Measurements from ENCODE around the gene SYNE2.
"Not testable (repeated sequence)": the region's sequence is repeated elsewhere in the genome, so short reads cannot be mapped to it uniquely, and the experiment has no call there.

The SYNE2 gene

DNA sequence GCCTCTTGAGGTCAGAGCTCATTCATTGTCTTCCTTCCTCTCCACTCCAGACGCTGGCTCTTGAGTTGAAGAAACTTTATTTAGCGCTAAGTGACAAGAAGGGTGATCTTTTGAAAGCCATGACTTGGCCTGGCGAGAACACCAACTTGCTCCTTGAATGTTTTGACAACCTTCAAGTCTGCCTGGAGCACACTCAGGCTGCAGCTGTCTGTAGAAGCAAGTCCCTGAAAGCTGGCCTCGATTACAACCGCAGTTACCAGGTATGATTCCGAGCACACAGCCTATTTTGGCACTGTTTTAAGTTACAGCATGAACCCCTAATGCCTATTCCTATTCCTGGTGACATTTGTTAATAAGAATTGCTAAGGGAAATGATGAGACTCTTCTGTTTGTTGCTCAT lies 273.7 kb downstream of the SYNE2 start:
- DNase-seq (ENCODE audit: low spot score) = no peak

DNA sequence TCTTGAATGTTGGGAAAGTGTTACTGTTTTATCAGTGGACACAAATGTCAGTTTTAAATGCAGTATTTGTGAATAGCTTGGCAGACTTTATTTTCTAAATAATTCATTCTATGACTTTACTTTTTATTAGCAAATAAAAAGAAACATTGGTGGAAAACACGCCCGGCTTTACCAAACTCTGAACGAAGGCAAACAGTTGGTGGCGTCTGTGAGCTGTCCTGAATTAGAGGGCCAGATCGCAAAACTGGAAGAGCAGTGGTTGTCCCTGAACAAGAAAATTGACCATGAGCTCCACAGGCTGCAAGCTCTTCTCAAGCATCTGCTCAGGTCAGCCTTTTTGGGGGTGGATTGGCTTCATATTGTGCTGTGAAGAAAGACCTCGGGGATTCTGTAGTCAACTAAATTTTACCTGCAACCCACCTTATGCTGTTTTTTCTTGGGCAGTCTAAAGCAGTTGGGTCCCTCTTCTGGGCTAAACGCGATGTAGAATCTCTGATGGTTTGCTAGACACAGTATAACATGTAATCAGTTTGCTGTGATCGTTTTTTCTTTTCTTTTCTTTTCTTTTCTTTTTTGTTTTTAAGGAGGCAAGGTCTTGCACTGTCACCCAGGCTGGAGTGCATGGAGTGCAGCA lies 285.0 kb downstream of the SYNE2 start:
- DNase-seq (ENCODE audit: low spot score) = no peak

GRCh38 chr14:64147126-64147790 lies 294.5 kb downstream of the SYNE2 start:
- no peak for DNase-seq (ENCODE audit: low spot score)

GRCh38 chr14:64149921-64150320 lies 297.1 kb downstream of the SYNE2 start:
- DNase-seq (ENCODE audit: low spot score) = no peak

GRCh38 chr14:64158608-64159007 lies 305.8 kb downstream of the SYNE2 start:
- no peak for DNase-seq (ENCODE audit: low spot score)

DNA sequence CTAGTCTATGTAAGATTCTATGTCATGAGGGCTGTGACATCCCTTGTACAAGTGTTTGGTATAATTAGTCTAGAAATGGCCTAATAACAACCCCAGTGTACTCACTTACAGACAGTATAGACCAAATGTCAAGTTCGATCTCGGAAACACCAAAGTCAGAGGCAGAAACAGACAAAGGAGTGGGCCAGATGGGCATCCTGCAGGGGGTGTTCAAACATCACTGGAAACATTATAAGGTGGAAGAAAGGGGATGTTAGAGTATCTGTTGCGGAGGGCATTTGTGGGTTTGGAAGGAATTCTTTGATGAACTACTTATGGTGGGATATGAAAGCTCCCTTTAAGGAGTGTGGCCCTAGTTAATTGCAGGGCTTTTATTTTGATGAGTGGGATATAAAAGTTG lies 306.8 kb downstream of the SYNE2 start:
- no peak for DNase-seq (ENCODE audit: low spot score)

DNA sequence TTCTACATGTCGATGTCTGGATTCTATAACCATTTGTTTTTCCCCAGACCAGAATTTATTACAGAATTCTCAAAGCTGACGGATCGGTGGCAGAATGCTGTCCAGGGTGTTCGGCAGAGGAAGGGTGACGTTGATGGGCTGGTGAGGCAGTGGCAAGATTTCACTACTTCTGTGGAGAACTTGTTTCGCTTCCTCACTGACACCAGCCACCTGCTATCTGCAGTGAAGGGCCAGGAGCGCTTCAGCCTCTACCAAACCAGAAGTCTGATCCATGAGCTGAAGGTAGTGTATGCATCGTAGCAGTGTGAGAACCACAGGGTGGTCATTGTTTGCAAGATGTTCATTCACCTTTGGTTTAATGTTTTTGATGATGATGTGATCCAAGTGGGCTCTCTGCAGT lies 317.4 kb downstream of the SYNE2 start:
- DNase-seq (ENCODE audit: low spot score) = no peak

DNA sequence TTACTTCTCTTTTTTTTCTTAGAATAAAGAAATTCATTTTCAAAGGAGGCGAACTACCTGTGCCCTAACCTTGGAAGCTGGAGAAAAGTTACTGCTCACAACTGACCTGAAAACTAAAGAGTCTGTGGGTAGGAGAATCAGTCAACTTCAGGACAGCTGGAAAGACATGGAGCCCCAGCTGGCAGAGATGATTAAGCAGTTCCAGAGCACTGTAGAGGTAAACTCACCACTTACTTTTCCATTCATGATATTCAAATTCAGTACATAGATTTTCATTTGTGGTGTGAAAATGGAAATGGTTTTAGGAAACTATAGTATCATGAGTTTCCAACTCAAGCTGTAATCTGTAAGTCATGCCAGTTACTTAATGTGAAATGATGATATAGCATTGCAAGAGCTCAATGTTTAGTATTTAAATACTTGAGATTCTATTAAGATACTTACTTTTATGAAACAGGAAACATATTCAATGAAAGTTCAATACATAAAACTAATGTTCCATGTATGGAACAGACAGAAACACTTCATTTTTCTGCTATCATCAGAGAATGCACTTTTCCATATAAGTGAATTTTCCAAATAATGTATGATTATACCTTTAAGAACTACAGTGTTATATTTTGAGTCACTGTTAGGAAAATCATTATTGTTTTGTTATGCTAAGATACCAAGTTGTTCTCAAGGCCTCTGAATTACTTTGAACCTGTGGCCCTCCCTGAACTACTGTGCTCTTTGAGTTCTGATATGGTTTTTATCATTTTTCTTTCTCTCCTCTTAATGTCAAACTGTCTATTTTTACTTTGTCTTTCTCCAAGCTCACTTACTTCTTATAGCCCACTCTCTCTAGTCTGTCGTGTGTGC lies 322.3 kb downstream of the SYNE2 start:
- DNase-seq (ENCODE audit: low spot score) = no peak

GRCh38 chr14:64176330-64176729 lies 323.5 kb downstream of the SYNE2 start:
- no peak for DNase-seq (ENCODE audit: low spot score)

GRCh38 chr14:64178814-64179213 lies 326.0 kb downstream of the SYNE2 start:
- DNase-seq (ENCODE audit: low spot score) = no peak

DNA sequence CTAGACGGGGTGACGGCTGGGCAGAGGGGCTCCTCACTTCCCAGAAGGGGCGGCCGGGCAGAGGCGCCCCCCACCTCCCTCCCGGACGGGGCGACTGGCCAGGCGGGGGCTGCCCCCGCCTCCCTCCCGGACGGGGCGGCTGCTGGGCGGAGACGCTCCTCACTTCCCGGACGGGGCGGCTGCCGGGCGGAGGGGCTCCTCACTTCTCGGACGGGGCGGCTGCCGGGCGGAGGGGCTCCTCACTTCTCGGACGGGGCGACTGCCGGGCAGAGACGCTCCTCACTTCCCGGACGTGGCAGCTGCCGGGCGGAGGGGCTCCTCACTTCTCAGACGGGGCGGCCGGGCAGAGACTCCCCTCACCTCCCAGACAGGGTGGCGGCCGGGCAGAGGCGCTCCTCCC lies 330.1 kb downstream of the SYNE2 start:
- DNase-seq (ENCODE audit: low spot score) = not testable (repeated sequence)

DNA sequence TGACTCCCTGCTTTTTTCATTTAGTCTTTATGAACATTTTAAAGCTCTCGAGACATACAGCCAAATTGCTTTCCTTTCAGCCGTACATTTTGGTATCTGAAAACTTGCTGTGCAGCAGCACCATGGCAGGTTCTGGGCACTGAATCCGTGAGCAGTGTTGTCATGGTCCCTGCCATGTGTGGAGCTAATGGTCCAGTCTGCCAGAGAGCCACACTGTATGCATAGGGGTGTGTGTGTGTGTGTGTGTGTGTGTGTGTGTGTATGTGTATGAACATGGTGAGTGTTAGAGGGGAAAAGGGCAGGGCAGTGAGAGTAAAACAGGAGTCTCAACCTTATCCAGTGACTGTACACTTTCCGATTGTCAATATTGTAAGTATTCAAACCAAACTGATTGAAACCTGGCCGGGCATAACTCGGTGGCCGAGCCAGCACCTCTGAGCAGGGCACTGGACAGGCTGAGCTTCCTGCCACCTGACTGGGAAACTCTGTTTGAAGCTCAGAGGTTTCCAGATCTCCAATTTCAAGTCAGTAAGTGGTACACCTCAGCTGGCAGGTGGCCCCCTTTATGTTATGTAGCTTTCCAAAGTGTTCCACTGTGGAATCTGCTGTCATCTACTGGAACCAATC lies 331.4 kb downstream of the SYNE2 start:
- no peak for DNase-seq (ENCODE audit: low spot score)

GRCh38 chr14:64185184-64185583 lies 332.4 kb downstream of the SYNE2 start:
- no peak for DNase-seq (ENCODE audit: low spot score)

DNA sequence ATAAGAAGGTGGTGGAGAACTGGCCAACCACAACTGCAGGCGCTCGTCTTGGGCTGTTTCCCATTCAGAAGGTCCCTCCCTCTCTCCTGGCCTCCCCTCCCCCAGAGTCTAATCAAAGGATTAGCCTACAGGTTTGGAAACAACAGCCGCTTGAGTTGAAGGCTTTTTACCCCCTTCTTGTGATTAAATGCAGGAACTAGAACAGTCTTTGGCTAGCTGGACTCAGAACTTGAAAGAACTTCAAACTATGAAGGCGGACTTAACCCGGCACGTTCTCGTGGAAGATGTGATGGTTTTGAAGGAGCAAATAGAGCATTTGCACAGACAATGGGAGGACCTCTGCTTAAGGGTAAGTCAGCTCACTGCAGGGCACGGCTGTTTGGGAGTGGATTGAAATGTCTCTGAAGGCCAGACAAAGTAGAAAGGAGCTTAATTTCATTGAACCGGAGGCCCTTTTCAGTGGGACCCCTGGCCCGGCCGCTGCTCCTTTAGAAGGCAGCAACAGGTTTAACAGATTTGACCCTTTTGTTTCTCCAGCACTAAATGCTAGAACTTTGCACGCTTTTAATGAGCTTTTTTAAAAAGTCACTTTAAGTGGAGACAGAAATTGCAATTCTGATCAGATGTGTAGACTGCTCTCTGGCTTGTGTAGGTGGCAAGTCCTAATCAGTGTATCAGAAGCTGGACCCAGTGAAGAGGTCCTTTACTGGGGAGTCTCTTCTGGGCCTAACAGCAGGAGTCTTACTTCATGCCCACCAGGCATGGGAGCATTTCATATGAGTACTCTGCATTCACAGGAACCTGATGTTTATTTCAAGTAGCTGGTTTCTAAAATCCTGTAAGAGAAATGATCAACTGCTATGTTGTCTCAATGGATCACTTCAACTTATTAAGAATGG lies 333.7 kb downstream of the SYNE2 start:
- DNase-seq (ENCODE audit: low spot score) = no peak

GRCh38 chr14:64187331-64187730 lies 334.5 kb downstream of the SYNE2 start:
- DNase-seq (ENCODE audit: low spot score) = no peak

DNA sequence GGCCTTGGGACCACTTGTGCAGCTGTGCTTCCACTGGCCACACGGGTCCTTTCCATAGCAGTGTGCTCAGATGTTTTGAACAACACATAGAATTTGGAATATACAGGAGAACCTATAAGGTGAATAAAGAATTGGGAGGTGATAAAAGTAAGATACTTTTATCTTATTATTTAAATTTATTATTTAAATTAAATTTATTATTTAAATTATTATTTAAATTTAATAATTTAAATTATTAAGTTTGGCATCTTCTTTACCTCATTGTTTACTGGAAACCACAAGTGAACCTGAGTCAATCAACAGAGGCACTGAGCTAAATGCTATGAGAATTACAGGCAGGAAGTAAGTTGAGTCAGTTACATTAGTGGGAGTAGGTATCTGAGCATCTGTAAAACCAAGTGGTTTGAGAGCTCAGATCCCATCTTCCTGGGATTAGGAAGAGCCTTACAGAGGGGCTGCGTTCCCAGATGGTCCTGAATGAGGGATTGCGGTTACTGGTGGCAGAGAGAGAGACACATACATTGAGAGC lies 338.2 kb downstream of the SYNE2 start:
- DNase-seq (ENCODE audit: low spot score) = no peak

DNA sequence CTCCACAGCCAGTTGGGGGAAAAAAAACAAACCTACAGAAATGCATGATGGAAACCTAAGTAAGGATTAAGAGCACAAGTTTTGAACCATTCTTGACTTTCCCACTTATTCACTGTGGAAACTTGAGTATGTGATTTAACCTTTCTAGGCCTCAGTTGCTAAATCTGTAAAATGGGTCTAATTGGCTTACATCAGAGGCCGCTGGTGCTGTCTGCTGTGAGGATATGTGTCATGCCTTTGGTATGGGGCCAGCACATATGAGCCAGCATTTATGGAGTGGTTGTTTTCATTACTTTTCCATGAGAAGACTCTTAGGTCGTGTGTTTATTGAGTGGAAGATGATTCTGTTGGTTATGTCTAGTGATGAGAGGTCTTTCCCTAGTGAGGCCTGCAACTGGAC lies 339.0 kb downstream of the SYNE2 start:
- no peak for DNase-seq (ENCODE audit: low spot score)

DNA sequence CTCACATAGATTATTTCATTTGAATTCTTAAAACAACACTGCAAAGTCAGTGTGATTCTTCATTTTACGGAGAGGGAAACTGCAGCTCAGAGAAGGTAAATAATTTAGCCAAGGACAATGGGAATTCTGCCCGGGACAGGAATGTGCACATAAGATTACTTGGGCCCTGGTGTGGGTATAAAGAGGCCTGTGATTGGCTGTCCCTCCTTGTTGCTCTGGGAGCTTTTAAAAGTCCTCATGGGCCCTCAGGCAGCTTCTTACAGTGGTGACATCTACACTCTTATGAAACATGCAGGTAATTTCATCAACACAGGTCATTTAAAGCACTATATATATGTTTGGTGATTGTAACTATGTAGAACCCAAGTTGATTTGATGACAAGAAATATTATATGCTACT lies 341.0 kb downstream of the SYNE2 start:
- DNase-seq (ENCODE audit: low spot score) = no peak

DNA sequence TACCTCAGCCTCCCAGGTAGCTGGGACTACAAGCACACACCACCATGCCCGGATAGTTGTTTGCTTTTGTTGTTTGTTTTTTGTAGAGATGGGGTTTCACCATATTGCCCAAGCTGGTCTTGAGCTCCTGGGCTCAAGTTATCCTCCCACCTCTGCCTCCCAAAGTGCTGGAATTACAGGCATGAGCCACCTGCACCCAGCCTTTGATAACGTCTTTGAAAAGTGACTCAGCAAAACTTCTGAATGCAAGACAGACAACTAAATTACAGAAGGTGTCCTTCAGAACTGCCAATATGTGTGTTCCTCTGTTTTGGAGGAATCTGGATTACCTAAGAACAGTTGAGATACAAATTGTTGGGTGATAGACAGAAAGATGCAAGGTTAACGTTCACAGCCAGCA lies 341.6 kb downstream of the SYNE2 start:
- no peak for DNase-seq (ENCODE audit: low spot score)

GRCh38 chr14:64195199-64195598 lies 342.4 kb downstream of the SYNE2 start:
- DNase-seq (ENCODE audit: low spot score) = no peak

DNA sequence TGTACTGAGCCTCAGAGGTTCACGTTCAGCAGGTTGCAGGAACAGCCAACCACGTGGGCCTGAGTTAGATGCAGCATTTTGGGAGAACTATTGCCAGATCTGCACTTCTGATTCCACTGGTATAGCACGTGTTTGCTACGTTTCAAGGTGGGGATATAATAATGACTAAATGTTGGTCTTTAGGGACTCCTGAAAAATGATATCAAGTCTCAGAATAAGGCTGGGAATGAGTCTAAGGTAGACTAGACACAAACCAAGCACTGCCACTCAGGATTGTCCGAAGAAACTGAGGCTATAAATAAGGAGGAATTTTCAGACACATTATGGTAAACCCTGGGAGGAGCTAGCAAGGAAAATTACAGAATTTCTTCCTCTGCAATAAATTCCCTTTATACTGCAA lies 343.3 kb downstream of the SYNE2 start:
- DNase-seq (ENCODE audit: low spot score) = no peak
